Caco-2 (cell line): ENCODE data around the gene MSMP. TPM values are rescaled to one million over a fixed set of nuclear protein-coding genes. Genes with fewer than 3 reads are reported as not detected.

ENCODE experiments used
- BruUV-seq: library from RNA; stranded (reverse); fragments of 400-500 nt; replicated peaks from 2 replicates; lab custom pipeline; 2021; lab: Mats Ljungman, UMichigan
- CTCF ChIA-PET: fragments of 300-600 bp; sonication (Branson Sonifier 250); formaldehyde crosslinking; loops from one replicate; lab custom pipeline; 2022; ENCODE audit warnings: antibody characterized with exemption; lab: Charles Lee
- POLR2A ChIA-PET: fragments of 300-600 bp; sonication (Branson Sonifier 250); formaldehyde crosslinking; loops from one replicate; lab custom pipeline; 2022; ENCODE audit warnings: antibody characterized with exemption; lab: Charles Lee
- DNase-seq, 2 experiments: peaks; one replicate each; pipeline versions ENCODE4 v3.0.0 to v3.0.0-alpha.2; 2020 to 2022
- H3K27me3 ChIP-seq: replicated peaks from 2 replicates; pipeline ENCODE4 v1.6.0; 2011; ENCODE audit warnings: low read length; ENCODE audit not compliant: control insufficient read depth, insufficient read depth
- H3K36me3 ChIP-seq: 2 replicates; pipeline ENCODE4 v1.5.1; 2011; ENCODE audit warnings: low read length; ENCODE audit not compliant: control insufficient read depth, insufficient read depth
- H3K4me1 ChIP-seq: fragments of 250-450 bp; sonication (Bioruptor Pico); 2 replicates; pipeline ENCODE4 v1.5.1; 2020; ENCODE audit warnings: mild to moderate bottlenecking
- H3K4me3 ChIP-seq: 2 replicates; pipeline ENCODE4 v1.5.1; 2011; ENCODE audit warnings: low read depth, mild to moderate bottlenecking, control low read depth, low read length
- H3K9me3 ChIP-seq: fragments of 250-450 bp; sonication (Bioruptor Pico); 2 replicates; pipeline ENCODE4 v1.5.1; 2020; ENCODE audit warnings: mild to moderate bottlenecking, moderate library complexity
- H3K27ac Mint-ChIP-seq: one replicate; pipeline ENCODE4 v1.8.0; 2022; ENCODE audit warnings: mixed read lengths; ENCODE audit not compliant: unreplicated experiment
- H3K27me3 Mint-ChIP-seq: one replicate; pipeline ENCODE4 v1.8.0; 2022; ENCODE audit warnings: mixed read lengths; ENCODE audit not compliant: insufficient read depth, unreplicated experiment
- H3K36me3 Mint-ChIP-seq: one replicate; pipeline ENCODE4 v1.8.0; 2022; ENCODE audit warnings: mild to moderate bottlenecking, mixed read lengths; ENCODE audit not compliant: insufficient read depth, unreplicated experiment
- H3K4me1 Mint-ChIP-seq: one replicate; pipeline ENCODE4 v1.8.0; 2022; ENCODE audit warnings: low read depth, mixed read lengths; ENCODE audit not compliant: unreplicated experiment
- H3K4me3 Mint-ChIP-seq: one replicate; pipeline ENCODE4 v1.8.0; 2022; ENCODE audit warnings: mild to moderate bottlenecking, moderate library complexity, mixed read lengths; ENCODE audit not compliant: unreplicated experiment
- H3K9me3 Mint-ChIP-seq: one replicate; pipeline ENCODE4 v1.8.0; 2022; ENCODE audit warnings: mixed read lengths; ENCODE audit not compliant: unreplicated experiment
- intact Hi-C: fragments of 100-400 bp; cut with micrococcal nuclease; formaldehyde crosslinking; loops from one replicate; pipeline ENCODE4 v1.10.0; 2022; ENCODE audit not compliant: unreplicated experiment
- total RNA-seq: library from RNA; stranded (reverse); gene quantifications from 2 replicates; pipeline ENCODE4 v1.2.3, GENCODE V29; 2022
- TF ChIP-seq, protein P1 (sequence below), 2 experiments: fragments of 200-600 bp in 1 of 2; IDR thresholded peaks; 1 replicate in 1 of 2; 2 replicates in 1 of 2; pipeline versions ENCODE4 v1.5.1 to v1.8.0; 2011 to 2022; ENCODE audit warnings: antibody characterized with exemption in 1 of 2, control low read depth in 1 of 2, inconsistent platforms in 1 of 2, low read depth in 1 of 2, low read length in 1 of 2, mild to moderate bottlenecking in 1 of 2, moderate library complexity in 1 of 2; ENCODE audit not compliant: insufficient read depth in 1 of 2, severe bottlenecking in 1 of 2, unreplicated experiment in 1 of 2

Gene MSMP
- total RNA-seq, 1 experiment from 2014 or later, result not detected

DNA sequence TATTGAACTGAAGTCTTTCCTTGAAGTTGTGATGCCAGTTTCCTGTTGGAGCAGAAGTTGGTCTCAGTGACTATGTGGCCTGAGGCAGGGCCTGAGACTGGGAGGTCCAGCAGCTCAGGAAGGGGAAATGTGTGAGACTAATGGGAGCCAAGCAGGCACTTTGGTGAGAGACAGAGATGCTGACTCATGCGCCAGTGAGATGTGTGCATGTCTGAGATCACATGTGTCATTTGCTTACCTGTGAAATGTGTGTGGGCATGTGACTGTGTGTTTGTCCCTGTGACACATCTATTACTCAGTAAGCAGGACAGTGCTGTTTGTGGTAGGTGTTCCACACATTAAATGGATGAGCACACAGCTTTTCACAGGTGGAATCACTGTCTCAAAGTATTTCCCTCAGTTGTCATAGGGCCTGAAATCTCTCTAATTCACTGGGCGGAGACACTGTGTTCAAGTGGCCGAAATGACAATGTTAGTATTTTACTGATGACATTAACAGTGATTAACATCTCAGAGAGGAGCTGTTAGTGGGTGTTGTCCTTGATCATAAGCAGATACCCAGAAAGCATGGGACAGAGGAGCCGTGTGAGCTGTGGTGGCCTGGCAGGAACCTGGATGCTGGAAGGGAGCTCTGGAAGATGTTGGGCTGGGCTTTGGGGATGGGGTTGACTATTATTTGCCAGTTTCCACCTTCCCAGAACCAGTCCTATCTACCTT lies 44.7 kb upstream of the MSMP start:
- H3K27me3 ChIP-seq, result no peaks in the 10 kb centered on the region
- CTCF ChIA-PET, result interaction anchor here (0.9 to 1.2 kb wide), 2 partner anchors 9 to 13 kb away, joined by 3 to 4 read pairs; partner anchors contain the start of gene SPAG8
- H3K36me3 ChIP-seq, result no peaks in the 10 kb centered on the region
- peaks cover 46% of the 10 kb centered on the region for H3K4me1 ChIP-seq
- Mint-ChIP-seq H3K36me3 (peaks cover 13% of the 10 kb centered on the region), H3K4me3 (no peak overlapping the region), H3K27me3 (no peaks in the 10 kb centered on the region), H3K4me1 (peaks cover 29% of the 10 kb centered on the region), H3K27ac (no peak overlapping the region), H3K9me3 (no peaks in the 10 kb centered on the region)
- intact Hi-C loops, result no loop called here
- BruUV-seq, result no TSS peak
- POLR2A ChIA-PET, result no interaction called here
- no peak overlapping the region for H3K4me3 ChIP-seq
- no peak for DNase-seq
- H3K9me3 ChIP-seq, result no peaks in the 10 kb centered on the region
- TF ChIP-seq, protein P1, sequence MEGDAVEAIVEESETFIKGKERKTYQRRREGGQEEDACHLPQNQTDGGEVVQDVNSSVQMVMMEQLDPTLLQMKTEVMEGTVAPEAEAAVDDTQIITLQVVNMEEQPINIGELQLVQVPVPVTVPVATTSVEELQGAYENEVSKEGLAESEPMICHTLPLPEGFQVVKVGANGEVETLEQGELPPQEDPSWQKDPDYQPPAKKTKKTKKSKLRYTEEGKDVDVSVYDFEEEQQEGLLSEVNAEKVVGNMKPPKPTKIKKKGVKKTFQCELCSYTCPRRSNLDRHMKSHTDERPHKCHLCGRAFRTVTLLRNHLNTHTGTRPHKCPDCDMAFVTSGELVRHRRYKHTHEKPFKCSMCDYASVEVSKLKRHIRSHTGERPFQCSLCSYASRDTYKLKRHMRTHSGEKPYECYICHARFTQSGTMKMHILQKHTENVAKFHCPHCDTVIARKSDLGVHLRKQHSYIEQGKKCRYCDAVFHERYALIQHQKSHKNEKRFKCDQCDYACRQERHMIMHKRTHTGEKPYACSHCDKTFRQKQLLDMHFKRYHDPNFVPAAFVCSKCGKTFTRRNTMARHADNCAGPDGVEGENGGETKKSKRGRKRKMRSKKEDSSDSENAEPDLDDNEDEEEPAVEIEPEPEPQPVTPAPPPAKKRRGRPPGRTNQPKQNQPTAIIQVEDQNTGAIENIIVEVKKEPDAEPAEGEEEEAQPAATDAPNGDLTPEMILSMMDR (IDR thresholded peaks at IDR 0.05; ENCODE audit: insufficient read depth in 1 of 2, low read depth in 1 of 2, low read length in 1 of 2, severe bottlenecking in 1 of 2, unreplicated experiment in 1 of 2), result no peak

DNA sequence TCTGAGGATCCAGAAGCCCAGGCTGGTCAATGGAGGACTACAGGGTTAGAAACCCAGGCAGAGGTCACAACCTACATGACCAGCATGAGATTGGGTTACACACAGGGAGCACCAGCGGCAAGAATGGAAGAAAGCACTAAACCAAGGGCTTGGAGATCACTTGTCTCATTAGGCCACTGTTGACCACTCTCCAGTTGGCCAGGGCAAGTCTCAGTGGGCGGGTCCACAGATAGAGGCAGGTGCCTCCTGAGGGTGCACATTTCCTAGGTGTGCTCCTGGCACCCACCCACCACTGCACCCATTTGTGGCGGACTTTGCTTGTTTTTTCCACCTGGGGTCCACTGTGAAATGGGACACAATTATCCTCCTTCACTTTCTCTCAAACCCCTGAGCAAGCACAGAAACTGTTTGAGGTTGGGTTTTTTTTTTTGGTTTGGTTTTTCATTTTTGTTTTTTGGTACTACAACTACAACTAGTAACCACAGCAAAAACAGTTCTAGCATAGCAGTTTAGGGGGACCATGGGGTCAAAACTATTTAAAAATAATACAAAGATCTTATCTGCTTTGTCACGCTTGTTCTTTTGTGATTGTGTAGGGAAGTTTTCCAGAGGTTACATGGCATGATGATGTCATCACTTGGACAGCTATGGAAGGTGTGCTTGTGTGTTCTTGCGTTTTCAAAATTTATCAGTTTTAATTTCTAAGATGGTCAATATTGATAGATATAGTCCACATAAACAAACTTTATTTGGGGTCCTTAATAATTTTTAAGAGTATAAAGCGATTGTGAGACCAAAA lies 43.4 kb upstream of the MSMP start:
- POLR2A ChIA-PET, result no interaction called here
- CTCF ChIA-PET, result no interaction called here
- peaks cover 29% of the 10 kb centered on the region for H3K4me1 Mint-ChIP-seq
- no TSS peak for BruUV-seq
- no peak overlapping the region for H3K4me3 Mint-ChIP-seq
- H3K4me1 ChIP-seq, result peaks cover 44% of the 10 kb centered on the region
- no peaks in the 10 kb centered on the region for H3K27me3 ChIP-seq
- no peaks in the 10 kb centered on the region for H3K9me3 Mint-ChIP-seq
- H3K9me3 ChIP-seq, result no peaks in the 10 kb centered on the region
- no peak overlapping the region for H3K27ac Mint-ChIP-seq
- H3K36me3 Mint-ChIP-seq, result peaks cover 8% of the 10 kb centered on the region
- no peak overlapping the region for H3K4me3 ChIP-seq
- H3K36me3 ChIP-seq, result 0 out of 2 replicates have a peak, but pooled peaks cover under 1% of the 10 kb centered on the region
- intact Hi-C loops, result no loop called here
- no peak for DNase-seq
- TF ChIP-seq, protein P1 (IDR thresholded peaks at IDR 0.05; ENCODE audit: insufficient read depth in 1 of 2, low read depth in 1 of 2, low read length in 1 of 2, severe bottlenecking in 1 of 2, unreplicated experiment in 1 of 2), result no peak
- H3K27me3 Mint-ChIP-seq, result no peaks in the 10 kb centered on the region

DNA sequence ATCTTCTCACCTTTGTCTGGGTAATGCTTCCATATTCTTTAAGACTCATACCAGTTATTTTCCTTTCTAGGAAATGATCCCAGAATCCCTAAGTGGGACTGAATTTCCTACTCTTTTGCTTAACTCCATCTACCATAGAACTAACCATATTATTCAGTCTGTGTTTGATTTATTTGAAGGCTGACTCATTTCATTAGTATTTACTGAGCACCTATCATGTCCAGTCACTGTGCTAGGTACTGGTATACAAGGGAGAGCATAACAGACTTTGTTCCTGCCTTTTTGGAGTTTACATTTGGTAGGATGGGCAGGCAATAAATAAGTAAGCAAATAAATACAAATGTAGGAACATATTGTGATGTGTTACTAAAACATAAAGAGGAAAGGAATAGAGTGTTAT lies 41.6 kb upstream of the MSMP start:
- H3K4me3 Mint-ChIP-seq, result no peak overlapping the region
- ChIA-PET CTCF (no interaction called here), POLR2A (no interaction called here)
- H3K9me3 Mint-ChIP-seq, result no peaks in the 10 kb centered on the region
- TF ChIP-seq, protein P1 (IDR thresholded peaks at IDR 0.05; ENCODE audit: insufficient read depth in 1 of 2, low read depth in 1 of 2, low read length in 1 of 2, severe bottlenecking in 1 of 2, unreplicated experiment in 1 of 2), result no peak
- H3K27ac Mint-ChIP-seq, result no peak overlapping the region
- Histone ChIP-seq H3K4me3 (no peak overlapping the region), H3K4me1 (peaks cover 30% of the 10 kb centered on the region), H3K27me3 (no peaks in the 10 kb centered on the region), H3K36me3 (0 out of 2 replicates have a peak, but pooled peaks cover 1% of the 10 kb centered on the region), H3K9me3 (no peaks in the 10 kb centered on the region)
- no TSS peak for BruUV-seq
- H3K36me3 Mint-ChIP-seq, result peaks cover 2% of the 10 kb centered on the region
- H3K27me3 Mint-ChIP-seq, result no peaks in the 10 kb centered on the region
- intact Hi-C loops, result no loop called here
- H3K4me1 Mint-ChIP-seq, result peaks cover 14% of the 10 kb centered on the region
- no peak for DNase-seq
